ENCODE data around the gene ZNG1F.
"Not testable (repeated sequence)": the region's sequence is repeated elsewhere in the genome, so short reads cannot be mapped to it uniquely, and the experiment has no call there.

The ZNG1F gene

DNA sequence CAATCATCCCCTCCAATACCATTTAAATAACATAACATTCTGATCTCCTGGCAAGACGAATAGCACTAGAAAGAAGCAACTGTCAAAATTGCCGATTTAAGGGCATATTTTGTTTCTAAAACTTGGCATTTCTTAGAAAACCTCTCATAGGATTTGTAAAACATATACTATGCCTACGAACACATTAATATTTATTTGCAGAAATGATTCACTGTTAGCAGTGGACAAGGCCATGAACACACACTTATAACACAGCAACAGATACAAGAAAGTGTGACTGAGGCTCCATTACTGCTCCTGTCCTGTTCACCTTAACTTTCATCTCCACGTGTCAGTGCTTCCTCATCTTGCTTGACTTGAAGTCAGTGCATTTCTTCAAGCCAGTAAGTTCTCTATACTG lies 106.8 kb downstream of the ZNG1F start:
- DNase-seq, result not testable (repeated sequence)
